Epithelial cell of proximal tubule (primary cell): ENCODE measurements around the gene GATAD1. TPM values are rescaled to one million over a fixed set of nuclear protein-coding genes. Genes with fewer than 3 reads are reported as not detected.
"Not testable (repeated sequence)": the region's sequence is repeated elsewhere in the genome, so short reads cannot be mapped to it uniquely, and the experiment has no call there.

Experiments
- DNase-seq: peaks from one replicate; pipeline ENCODE4 v3.0.0-alpha.2; 2011; ENCODE audit warnings: low read depth
- H3K4me3 ChIP-seq: 2 replicates; pipeline ENCODE4 v1.5.1; 2011; ENCODE audit warnings: low read depth, mild to moderate bottlenecking, low read length
- total RNA-seq: library from RNA; depleted of rRNA; stranded (reverse); fragments of >200 nt; gene quantifications from 2 replicates; pipeline ENCODE4 v1.2.3, GENCODE V29; 2015
- TF ChIP-seq, protein P1 (sequence below): conservative IDR thresholded peaks from 2 replicates; pipeline ENCODE4 v1.5.1; 2012; ENCODE audit warnings: low read depth, mild to moderate bottlenecking, low read length

The GATAD1 gene
- total RNA-seq, 1 donor from 2014 or later: 23.2 TPM

DNA sequence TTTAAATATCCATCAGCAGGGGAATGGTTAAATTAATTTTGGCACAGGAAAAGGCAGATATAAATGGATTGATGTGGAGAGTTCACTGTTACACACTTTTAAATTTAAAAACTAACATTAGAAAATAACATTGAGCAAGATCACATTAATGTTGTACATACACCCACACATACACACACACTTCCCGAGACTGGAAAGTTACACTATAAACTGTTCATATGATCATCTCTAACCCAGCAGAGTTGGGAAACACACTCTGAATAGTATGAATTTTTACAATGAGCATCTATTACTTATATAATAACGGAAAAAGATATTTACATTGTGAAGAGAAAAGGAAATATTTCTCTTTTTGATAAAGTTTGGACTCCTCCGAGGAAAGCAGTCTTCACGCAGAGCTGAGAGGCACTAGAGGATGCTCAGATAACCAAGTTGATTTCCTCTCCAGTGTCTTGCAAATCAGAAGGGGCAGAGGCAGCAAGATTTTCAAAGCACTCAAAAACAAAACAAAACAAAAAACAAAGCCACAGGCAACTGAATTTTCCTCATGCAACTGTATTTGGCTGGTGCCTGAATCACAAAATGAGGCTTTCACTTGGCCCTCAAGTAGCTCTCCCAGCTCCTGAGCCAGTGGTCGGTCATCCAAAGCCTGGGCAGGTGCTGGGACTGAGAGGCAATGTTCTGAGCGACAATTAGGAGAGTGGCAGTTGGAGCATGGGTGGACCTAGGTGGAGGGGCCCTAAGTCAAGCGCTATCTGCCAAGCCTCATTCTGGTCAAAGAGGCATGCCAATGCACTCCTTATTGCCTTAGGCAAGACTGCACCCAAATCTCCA, 10.5 kb upstream of the GATAD1 start:
- no peak overlapping the region for H3K4me3 ChIP-seq
- TF ChIP-seq, protein P1, sequence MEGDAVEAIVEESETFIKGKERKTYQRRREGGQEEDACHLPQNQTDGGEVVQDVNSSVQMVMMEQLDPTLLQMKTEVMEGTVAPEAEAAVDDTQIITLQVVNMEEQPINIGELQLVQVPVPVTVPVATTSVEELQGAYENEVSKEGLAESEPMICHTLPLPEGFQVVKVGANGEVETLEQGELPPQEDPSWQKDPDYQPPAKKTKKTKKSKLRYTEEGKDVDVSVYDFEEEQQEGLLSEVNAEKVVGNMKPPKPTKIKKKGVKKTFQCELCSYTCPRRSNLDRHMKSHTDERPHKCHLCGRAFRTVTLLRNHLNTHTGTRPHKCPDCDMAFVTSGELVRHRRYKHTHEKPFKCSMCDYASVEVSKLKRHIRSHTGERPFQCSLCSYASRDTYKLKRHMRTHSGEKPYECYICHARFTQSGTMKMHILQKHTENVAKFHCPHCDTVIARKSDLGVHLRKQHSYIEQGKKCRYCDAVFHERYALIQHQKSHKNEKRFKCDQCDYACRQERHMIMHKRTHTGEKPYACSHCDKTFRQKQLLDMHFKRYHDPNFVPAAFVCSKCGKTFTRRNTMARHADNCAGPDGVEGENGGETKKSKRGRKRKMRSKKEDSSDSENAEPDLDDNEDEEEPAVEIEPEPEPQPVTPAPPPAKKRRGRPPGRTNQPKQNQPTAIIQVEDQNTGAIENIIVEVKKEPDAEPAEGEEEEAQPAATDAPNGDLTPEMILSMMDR: no peak
- DNase-seq: no peak

DNA sequence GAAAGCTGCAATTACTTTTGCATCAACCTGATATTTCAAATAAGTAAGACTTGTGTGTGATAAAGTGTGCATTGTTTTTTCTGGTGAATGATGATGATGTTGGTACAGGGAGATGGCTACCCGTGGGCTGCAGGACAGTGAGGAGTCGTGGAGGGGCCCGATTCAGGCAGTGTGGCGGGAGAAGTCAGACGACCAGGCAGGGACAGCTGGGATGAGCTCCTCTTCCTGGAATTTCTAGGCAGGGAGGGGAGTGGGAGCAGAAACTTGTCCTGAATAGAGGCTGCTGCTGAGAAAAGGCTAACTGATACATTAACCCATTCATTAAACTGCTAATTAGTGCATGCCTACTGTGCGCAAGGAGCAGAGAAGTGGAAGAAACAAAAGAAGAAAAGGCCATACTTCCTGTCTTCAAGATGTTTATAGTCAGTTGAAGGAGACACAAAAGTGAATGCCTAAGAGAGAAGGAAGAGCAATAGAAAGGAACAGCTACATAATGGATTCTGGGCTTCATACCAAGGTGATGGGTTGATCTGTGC, 9.3 kb upstream of the GATAD1 start:
- TF ChIP-seq, protein P1: no peak
- no peak for DNase-seq

DNA sequence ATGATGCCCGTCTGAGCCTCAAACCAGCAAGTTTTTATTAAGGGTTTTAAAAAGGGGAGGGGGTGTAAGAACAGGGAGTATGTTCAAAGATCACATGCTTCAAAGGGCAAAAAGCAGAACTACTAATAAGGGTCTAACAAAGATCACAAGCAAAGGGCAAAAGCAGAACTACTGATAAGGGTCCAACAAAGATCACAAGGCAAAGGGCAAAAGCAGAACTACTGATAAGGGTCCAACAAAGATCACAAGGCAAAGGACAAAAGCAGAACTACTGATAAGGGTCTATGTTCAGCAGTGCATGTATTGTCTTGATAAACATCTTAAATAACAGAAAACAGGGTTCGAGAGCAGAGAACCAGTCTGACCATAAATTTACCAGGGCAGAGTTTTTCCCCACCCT, 4.6 kb upstream of the GATAD1 start:
- H3K4me3 ChIP-seq, DNase-seq: not testable (repeated sequence)

More for the DNA sequence above, 9.3 kb upstream of the GATAD1 start:
- H3K4me3 ChIP-seq: no peak overlapping the region

DNA sequence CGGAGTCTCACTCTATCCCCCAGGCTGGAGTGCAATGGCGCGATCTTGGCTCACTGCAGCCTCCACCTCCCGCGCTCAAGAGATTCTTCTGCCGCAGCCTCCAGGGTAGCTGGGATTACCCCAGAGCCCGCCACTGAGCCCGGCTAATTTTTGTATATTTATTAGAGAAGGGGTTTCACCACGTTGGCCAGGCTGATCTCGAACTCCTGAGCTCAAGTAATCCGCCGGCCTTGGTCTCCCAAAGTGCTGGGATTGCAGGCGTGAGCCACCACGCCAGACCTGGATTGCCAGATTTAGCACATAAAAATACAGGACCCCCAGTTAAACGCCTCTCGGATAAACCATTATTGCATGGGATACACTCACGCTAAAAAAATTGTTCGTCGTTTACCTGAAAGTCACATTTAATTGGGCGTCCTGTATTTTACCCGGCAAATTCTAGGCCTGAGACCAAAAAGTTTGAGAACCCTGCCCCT, 375 bp upstream of the GATAD1 start:
- DNase-seq: peak; percentile 59
- H3K4me3 ChIP-seq: peak overlapping the region; percentile 95

DNA sequence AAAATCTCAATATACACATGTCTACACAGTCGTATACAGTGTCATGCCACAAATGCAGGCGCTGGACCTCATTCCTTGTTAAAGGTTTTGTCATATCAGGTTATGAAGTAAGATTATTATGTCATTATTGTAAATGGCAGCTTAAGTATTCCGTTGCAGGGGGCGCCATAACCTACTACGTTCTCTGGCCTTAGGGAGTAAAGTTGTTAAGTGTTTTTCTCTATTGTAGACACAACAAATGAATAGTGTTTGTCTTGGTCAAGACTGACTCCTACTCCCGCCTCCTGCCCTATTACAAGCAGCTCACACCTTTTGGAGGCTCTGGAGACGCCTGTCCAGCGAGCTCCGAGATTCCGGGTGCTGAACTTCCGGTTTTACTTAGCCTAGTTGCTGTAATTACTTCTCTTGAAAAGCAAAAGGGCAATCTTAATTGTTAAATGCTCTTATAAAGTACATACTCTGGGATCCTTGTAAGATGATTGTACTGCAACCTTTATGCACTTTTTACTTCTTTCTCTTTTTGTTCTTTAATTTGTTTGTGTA, 994 bp downstream of the GATAD1 start:
- peak overlapping the region; percentile 95 for H3K4me3 ChIP-seq
- TF ChIP-seq, protein P1: peak; percentile 50
- no peak for DNase-seq

More for the DNA sequence above, 375 bp upstream of the GATAD1 start:
- TF ChIP-seq, protein P1: no peak

DNA sequence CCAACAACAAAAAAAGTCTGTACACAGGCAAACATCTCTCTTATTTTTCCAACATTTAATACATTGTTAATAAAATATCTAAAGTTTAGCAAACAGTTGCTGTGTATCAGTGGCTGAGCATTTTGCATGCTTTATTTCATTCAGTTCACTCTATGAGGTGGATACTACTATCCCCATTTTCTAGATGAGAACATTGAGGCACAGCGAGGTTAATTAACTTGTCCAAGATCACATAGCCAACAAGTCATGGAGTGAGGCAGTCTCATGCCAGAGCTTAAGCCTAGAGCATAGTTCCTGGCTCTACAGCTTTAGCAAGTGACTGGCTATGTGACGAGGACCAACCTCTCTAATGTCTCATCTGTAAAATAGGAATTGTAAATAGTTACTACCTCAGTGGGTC, 4.4 kb downstream of the GATAD1 start:
- H3K4me3 ChIP-seq: no peak overlapping the region
- TF ChIP-seq, protein P1: no peak
- DNase-seq: no peak

DNA sequence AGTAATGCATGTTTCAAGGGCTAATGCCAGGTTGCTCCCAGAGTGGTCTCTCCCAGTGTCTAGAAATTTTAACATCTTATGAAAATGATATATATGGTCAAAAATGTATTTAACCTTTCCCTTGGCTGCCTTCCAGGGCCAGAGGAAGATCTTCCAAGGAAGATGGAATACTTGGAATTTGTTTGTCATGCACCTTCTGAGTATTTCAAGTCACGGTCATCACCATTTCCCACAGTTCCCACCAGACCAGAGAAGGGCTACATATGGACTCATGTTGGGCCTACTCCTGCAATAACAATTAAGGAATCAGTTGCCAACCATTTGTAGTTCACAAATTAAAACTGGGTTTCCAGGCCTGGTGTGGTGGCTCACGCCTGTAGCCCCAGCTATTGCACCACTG, 9.0 kb downstream of the GATAD1 start:
- TF ChIP-seq, protein P1: no peak
- H3K4me3 ChIP-seq: no peak overlapping the region
- no peak for DNase-seq
